ENCODE data around the gene CHRDL2. TPM values are rescaled to one million over a fixed set of nuclear protein-coding genes. Genes with fewer than 3 reads are reported as not detected.
A peak's percentile ranks its signal among the peaks of the same experiment; 100 is the strongest.

The CHRDL2 gene
- total and polyA plus RNA-seq, 2 of the 4 experiments (the other 2 are of a cell fraction) = 0.80 TPM; not detected in 1

- H2BK5ac ChIP-seq (ENCODE audit: low read depth, low read length, poor library complexity, severe bottlenecking) = no peak overlapping the region
- peak overlapping the region; percentile 19; the same call in 1 of the 2 replicates for H4K5ac ChIP-seq (ENCODE audit: low read depth, low read length)
- H3K27ac ChIP-seq (ENCODE audit: insufficient read depth, low read length) = no peak overlapping the region
- H3K79me1 ChIP-seq (ENCODE audit: low read depth in 1 of 2, low read length in 2 of 2) = no peaks in the 10 kb centered on the region
- H3K9me1 ChIP-seq (ENCODE audit: insufficient read depth, low read length) = peaks cover 12% of the 10 kb centered on the region
- H4K8ac ChIP-seq (ENCODE audit: low read depth in 2 of 2, low read length in 2 of 2) = peak overlapping the region in 1 of 2 experiments; percentile 31; a peak in 3 of 4 replicates
- no peaks in the 10 kb centered on the region for H4K20me1 ChIP-seq (ENCODE audit: insufficient read depth, low read length)
- H3K14ac ChIP-seq (replicated peaks; ENCODE audit: low read depth, low read length) = no peak overlapping the region
- peak overlapping the region; percentile 21; the same call in 1 of the 2 replicates for H2BK120ac ChIP-seq (ENCODE audit: low read depth, low read length)
- H3K4me1 ChIP-seq (ENCODE audit: control insufficient read depth, insufficient read depth, low read length) = peaks cover 25% of the 10 kb centered on the region
- 100% methylated on average over 1 of the region's 1 CpG; no CpG with 5 or more reads in 1 of the 2 experiments for WGBS, 2 experiments (ENCODE audit: extremely low coverage in 2 of 2, insufficient read length in 1 of 2)
- H2AK9ac ChIP-seq (replicated peaks; ENCODE audit: low read depth, low read length, poor library complexity) = no peak overlapping the region
- no peak for DNase-seq
- H3K18ac ChIP-seq (ENCODE audit: low read depth, low read length) = peak overlapping the region; percentile 40
- no TSS peak for BruUV-seq (replicated peaks)
- intact Hi-C loops (cut with micrococcal nuclease) (no loop called here), dilution Hi-C loops (cut with HindIII; ENCODE audit: low sequenced_read_pairs, unreplicated experiment) (no loop called here), in situ Hi-C loops (cut with MboI; ENCODE audit: low sequenced_read_pairs) (no loop called here)
- H3K4me3 ChIP-seq (ENCODE audit: insufficient read depth, low read depth, low read length) = no peak overlapping the region
- no peaks in the 10 kb centered on the region for H3K27me3 ChIP-seq (ENCODE audit: control insufficient read depth, insufficient read depth, low read length)
- H3K9me3 ChIP-seq (ENCODE audit: control insufficient read depth, insufficient read depth, low read length) = peaks cover 3% of the 10 kb centered on the region; the same call in 1 of the 2 replicates
- no peak overlapping the region for H2AFZ ChIP-seq (replicated peaks; ENCODE audit: low read length, poor library complexity)
- H2AK5ac ChIP-seq (ENCODE audit: low read depth, low read length) = peak overlapping the region; percentile 40; the same call in 1 of the 2 replicates
- peak overlapping the region; percentile 11; the same call in 1 of the 3 replicates for H2BK15ac ChIP-seq (ENCODE audit: low read depth, low read length)
- no peak for ATAC-seq (ENCODE audit: low read depth)
- no peaks in the 10 kb centered on the region for H3K36me3 ChIP-seq (ENCODE audit: control insufficient read depth, insufficient read depth, low read length)
- H3K23ac ChIP-seq (ENCODE audit: low read depth, low read length) = no peak overlapping the region
- no peak overlapping the region; the same call in 1 of the 2 replicates for H4K91ac ChIP-seq (ENCODE audit: insufficient read depth, low read depth, low read length)
- ChIA-PET CTCF (no interaction called here), POLR2A (ENCODE audit: unreplicated experiment) (no interaction called here)
- TF ChIP-seq POLR2A (IDR thresholded peaks at IDR 0.05; ENCODE audit: low read depth, low read length) = no peak
- TF ChIP-seq MXI1 (IDR thresholded peaks at IDR 0.05; ENCODE audit: borderline replicate concordance, low read depth, low read length) = no peak
- TF ChIP-seq CEBPB (IDR thresholded peaks at IDR 0.05; ENCODE audit: low read depth, low read length) = no peak
- TF ChIP-seq RCOR1 (IDR thresholded peaks at IDR 0.05; ENCODE audit: insufficient replicate concordance, low read length) = no peak
- TF ChIP-seq, protein P1, sequence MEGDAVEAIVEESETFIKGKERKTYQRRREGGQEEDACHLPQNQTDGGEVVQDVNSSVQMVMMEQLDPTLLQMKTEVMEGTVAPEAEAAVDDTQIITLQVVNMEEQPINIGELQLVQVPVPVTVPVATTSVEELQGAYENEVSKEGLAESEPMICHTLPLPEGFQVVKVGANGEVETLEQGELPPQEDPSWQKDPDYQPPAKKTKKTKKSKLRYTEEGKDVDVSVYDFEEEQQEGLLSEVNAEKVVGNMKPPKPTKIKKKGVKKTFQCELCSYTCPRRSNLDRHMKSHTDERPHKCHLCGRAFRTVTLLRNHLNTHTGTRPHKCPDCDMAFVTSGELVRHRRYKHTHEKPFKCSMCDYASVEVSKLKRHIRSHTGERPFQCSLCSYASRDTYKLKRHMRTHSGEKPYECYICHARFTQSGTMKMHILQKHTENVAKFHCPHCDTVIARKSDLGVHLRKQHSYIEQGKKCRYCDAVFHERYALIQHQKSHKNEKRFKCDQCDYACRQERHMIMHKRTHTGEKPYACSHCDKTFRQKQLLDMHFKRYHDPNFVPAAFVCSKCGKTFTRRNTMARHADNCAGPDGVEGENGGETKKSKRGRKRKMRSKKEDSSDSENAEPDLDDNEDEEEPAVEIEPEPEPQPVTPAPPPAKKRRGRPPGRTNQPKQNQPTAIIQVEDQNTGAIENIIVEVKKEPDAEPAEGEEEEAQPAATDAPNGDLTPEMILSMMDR (conservative IDR thresholded peaks at IDR 0.05; ENCODE audit: low read depth, low read length) = no peak
- H3K4me2 ChIP-seq (ENCODE audit: low read depth, low read length) = no peak overlapping the region
- no peak overlapping the region for H3K56ac ChIP-seq (ENCODE audit: extremely low read depth, insufficient read depth, low read length)
- peak overlapping the region; percentile 17; the same call in 1 of the 2 replicates for H2BK20ac ChIP-seq (ENCODE audit: low read depth, low read length)
- no peak overlapping the region for H3K9ac ChIP-seq (ENCODE audit: low read depth, low read length)
- H3K4ac ChIP-seq (ENCODE audit: low read depth, low read length) = no peak overlapping the region
These were observed 46.6 kb downstream of the CHRDL2 start for GRCh38 chr11:74684661-74685060.
